GM21381 (cell line): ENCODE data around the gene MYB.
"Not testable (repeated sequence)": the region's sequence is repeated elsewhere in the genome, so short reads cannot be mapped to it uniquely, and the experiment has no call there.

Source experiments
- ATAC-seq: cut with Tn5 transposase; IDR thresholded peaks from one replicate; pipeline ENCODE4 v1.9.1; 2021; ENCODE audit warnings: mild to moderate bottlenecking, moderate library complexity; ENCODE audit not compliant: unreplicated experiment

Gene MYB

DNA sequence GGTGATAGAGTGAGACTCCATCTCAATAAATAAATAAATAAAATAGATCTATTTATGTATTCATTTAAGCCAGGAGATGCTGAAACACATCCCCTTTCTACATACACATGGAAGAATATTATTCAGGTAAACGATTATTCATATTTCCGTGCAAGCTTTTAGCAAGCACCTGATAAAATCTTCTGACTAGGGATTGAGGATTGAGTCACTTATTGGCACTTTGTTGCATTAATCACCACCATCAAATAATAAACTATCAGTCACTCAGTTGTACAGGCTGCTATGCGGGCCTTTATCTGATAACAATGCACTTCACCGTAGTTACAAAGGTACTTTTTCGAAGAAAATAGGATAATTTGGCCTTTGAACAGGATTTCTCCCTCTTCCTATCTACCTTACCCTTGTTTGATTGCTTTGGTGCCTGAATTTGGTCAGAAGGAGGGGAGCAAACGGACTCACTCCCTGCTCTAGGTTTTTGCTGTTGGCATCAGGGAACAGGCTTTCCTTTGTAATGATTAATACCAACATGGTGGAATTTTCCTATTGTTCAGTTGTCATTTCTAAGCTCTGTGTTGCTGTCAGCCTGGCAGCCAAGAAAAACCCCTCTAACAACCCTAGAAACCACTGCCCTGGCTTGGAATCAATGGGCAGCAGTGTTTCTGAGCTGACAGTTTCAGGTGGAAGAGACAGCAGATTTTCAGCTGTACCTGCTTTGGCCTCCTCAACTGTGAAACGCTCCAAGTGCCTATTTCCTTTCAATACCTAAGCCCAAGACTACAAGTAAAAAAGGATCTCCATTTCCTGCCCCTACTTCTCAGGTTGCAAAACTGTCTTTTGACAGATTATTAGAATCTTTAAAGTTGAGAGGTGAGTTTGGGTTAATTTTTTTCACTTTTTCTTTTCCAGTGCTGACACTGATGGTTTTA, 63.0 kb downstream of the MYB start:
- no peak for ATAC-seq

- ATAC-seq, result no peak
Observed at GRCh38 chr6:135244805-135245204, 63.7 kb downstream of the MYB start.

- ATAC-seq, result not testable (repeated sequence)
Observed at GRCh38 chr6:135246412-135247012, 65.4 kb downstream of the MYB start.

DNA sequence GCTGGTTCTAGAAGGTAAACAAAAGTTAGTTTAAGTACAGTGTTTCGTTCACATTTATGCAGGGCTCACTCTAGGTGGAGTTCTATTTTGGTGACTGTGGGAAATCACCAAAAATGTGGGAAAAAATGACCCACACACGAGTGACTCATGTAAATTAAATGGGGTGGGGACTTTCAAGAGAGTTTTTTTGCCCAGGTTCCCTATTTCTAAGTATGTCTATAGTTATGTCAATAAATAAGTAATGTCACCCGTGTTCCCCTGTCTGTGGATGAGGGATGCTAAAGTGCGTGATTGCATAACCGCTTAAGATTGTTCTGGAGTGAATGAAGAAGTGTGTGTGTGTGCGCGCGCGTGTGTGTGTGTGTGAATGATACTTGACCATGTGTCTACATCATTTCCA, 69.1 kb downstream of the MYB start:
- no peak for ATAC-seq

GRCh38 chr6:135250751-135251497, 69.8 kb downstream of the MYB start:
- no peak for ATAC-seq

GRCh38 chr6:135251498-135252441, 70.7 kb downstream of the MYB start:
- ATAC-seq, result no peak

GRCh38 chr6:135254471-135254870, 73.4 kb downstream of the MYB start:
- ATAC-seq, result no peak

GRCh38 chr6:135256866-135257265, 75.8 kb downstream of the MYB start:
- no peak for ATAC-seq

- no peak for ATAC-seq
Observed at GRCh38 chr6:135257631-135258405, 76.7 kb downstream of the MYB start.

- no peak for ATAC-seq
Observed at GRCh38 chr6:135258970-135259369, 77.9 kb downstream of the MYB start.

DNA sequence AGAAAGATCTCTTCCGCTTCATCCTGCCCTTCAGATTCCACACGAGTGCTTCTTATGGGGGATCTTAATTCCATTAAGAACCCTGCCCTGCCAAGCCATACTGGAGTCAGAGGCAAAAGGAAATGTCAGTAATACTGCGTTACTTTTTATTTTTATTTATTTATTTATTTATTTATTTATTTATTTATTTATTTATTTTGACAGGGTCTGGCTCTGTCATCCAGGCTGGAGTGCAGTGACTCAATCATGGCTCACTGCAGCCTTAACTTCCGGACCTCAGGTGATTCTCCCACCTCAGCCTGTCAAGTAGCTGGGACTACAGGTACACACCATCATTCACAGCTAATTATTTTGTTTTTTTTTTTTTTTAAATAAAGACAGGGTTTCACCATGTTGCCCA, 79.5 kb downstream of the MYB start:
- no peak for ATAC-seq

DNA sequence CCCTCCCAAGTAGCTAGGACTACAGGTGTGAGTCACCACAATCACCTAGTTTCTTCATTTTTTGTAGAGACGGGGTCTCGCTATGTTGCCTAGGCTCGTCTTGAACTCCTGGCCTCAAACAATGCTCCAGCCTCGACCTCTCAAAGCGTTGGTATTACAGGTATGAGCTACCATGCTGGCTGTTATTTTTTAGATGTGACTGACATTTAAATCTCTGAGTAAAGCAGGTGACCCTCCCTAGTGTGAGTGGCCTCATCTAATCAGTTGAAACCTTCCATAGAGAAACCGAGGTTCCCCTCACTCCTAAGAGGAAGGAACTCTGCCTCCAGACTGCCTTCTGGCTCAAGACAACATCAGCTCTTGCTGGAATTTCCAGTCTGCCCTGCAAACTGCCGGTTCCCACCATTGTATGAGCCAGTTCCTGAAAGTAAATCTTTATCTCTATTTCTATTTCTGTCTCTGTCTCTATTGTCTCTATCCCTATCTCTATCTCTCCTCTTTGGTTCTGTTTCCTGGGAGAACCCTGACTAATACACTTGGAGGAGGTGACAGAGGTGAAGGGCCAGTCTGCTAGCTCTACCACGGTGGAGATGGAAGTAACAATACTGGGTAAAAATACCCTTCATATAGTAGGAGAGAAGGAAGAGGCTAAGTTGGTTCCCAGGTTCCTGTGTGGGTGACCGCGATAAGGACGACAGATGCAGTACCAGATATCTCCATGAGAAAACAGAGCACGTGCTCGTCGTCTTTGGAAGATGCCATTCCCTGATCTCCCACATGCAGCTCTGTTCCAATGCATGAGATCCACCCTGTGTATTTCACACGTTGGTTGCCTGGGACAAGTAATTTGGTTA, 81.0 kb downstream of the MYB start:
- ATAC-seq, result no peak

- ATAC-seq, result no peak
Observed at GRCh38 chr6:135265278-135265677, 84.2 kb downstream of the MYB start.

DNA sequence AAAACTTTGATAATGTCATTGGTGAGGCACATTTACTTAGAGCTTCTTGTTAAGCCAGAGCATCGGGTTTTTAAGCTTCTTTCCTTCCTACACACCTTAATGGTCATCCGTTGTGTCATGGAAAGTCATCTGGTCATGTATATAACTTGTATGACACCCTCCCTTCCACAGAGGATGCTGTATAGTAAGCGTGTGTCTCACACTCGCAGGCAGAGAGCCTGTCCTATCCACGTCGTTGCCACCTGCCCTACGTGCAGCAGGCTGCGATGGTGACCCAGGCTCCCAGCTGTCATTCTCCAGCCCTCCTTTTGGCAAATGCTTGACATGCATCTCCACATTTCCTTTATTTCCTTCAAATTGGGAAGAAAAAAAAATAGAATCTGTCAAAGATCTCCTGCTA, 85.6 kb downstream of the MYB start:
- ATAC-seq, result no peak

- ATAC-seq, result no peak
Observed at GRCh38 chr6:135267085-135267484, 86.0 kb downstream of the MYB start.

- ATAC-seq, result no peak
Observed at GRCh38 chr6:135268263-135268662, 87.2 kb downstream of the MYB start.

DNA sequence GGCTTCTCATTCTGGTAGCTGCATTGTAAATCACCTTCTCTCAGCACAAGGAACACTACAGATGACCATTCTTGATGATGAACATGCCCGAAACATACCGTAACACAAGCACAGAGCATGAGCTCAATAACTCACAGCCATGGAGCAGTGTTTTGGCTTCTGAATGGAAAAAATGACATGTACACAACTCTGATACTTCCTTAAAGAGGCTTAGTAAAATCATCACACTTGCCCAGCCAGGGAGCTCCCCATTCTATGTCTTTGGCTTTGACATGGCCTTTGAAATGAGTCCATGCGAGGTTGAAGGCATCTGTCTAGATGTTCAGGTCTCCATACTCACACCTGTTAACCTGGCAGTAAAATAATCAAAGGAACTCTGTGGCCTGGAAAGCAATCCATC, 87.6 kb downstream of the MYB start:
- ATAC-seq, result no peak
